GM12891 (cell line): ENCODE results near the gene LZTS2.

Experiments used
- POLR2A ChIP-seq: IDR thresholded peaks from 2 replicates; pipeline ENCODE4 v1.6.1; 2011; ENCODE audit warnings: low read depth, low read length, control low read depth
- POLR2AphosphoS5 ChIP-seq: IDR thresholded peaks from 2 replicates; pipeline ENCODE4 v1.6.1; 2011; ENCODE audit warnings: low read depth, low read length, control low read depth
- TAF1 ChIP-seq: IDR thresholded peaks from 2 replicates; pipeline ENCODE4 v1.6.1; 2011; ENCODE audit warnings: low read depth, low read length, control low read depth

DNA sequence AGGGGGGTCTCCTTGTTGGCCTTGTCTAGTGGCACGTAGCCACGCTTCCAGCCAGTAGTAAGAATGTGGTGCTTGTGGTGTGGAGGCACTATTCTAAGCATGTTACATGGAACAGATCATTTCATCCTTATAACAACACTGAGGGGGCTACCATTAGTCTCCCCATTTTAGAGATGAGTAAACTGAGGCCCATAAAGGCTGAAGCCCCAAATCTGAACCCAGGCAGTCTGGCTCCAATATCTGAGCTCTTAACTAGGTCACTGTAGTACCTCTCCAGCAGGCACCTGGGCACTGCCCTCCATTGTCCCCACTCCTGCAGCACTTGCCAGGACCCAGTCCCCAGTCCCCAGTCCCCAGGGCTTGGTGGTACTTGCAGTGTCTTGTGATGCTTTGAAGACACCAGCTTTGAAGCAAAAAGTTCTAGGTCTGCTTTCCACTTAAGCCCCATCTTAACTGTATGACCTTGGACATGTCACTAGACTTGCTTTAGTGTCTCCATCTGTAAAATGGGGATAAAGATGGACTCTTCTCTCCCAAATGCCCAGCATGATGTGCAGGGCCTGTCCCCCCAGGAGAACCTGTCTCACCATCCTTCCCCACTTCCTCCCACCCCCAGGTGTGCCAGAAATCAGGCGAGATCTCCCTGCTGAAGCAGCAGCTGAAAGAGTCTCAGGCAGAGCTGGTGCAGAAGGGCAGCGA is 6.4 kb downstream of the LZTS2 start:
- TF ChIP-seq POLR2A (no peak), POLR2AphosphoS5 (no peak), TAF1 (no peak)
